Transverse colon (tissue), 4 donors: ENCODE data around the gene JAK2. TPM values are rescaled to one million over a fixed set of nuclear protein-coding genes. Genes with fewer than 3 reads are reported as not detected.

ENCODE experiments used
- DNase-seq: peaks from one replicate; pipeline ENCODE4 v3.0.0-alpha.2; 2019
- H3K27ac ChIP-seq, 4 donors: fragments of 200-600 bp; sonication (generic); 2 replicates each; pipeline ENCODE4 v1.5.1; 2016 to 2018; ENCODE audit warnings: inconsistent platforms in 4 of 4
- H3K27me3 ChIP-seq: fragments of 200-600 bp; sonication (generic); 2 replicates; pipeline ENCODE4 v1.5.1; 2017; ENCODE audit warnings: inconsistent platforms
- H3K36me3 ChIP-seq, 4 donors: fragments of 200-600 bp; sonication (generic); 2 replicates each; pipeline ENCODE4 v1.5.1; 2017 to 2019; ENCODE audit warnings: inconsistent platforms in 4 of 4
- H3K4me1 ChIP-seq, 4 donors: fragments of 200-600 bp; sonication (generic); 2 replicates each; pipeline ENCODE4 v1.5.1; 2017 to 2020; ENCODE audit warnings: inconsistent platforms in 4 of 4
- H3K4me3 ChIP-seq, 4 donors: fragments of 200-600 bp; sonication (generic); 1 replicate in 1 of 4; 2 replicates in 3 of 4; pipeline versions ENCODE4 v1.5.1 to v1.6.1; 2017 to 2019; ENCODE audit warnings: inconsistent platforms in 4 of 4
- H3K9me3 ChIP-seq, 2 donors: fragments of 200-600 bp; sonication (generic); 2 replicates each; pipeline ENCODE4 v1.5.1; 2017 to 2019; ENCODE audit warnings: inconsistent platforms in 2 of 2
- EP300 ChIP-seq: sonication (generic); formaldehyde crosslinking; IDR thresholded peaks from one replicate; pipeline ENCODE4 v1.6.1; 2017; ENCODE audit warnings: antibody characterized with exemption, low read depth
- POLR2A ChIP-seq: fragments of 450-650 bp; IDR thresholded peaks from one replicate; pipeline ENCODE4 v1.6.1; 2016; ENCODE audit warnings: antibody characterized with exemption, mild to moderate bottlenecking, moderate library complexity
- POLR2AphosphoS5 ChIP-seq, 3 donors: sonication (generic); formaldehyde crosslinking; IDR thresholded peaks; one replicate each; pipeline ENCODE4 v1.6.1; 2016; ENCODE audit warnings: antibody characterized with exemption in 3 of 3
- WGBS, 2 donors: methylation state at CpG; one replicate each; pipeline ENCODE4 v1.1.5; 2018; ENCODE audit warnings: low coverage in 1 of 2; 5-methylcytosine and 5-hydroxymethylcytosine counted together
- in situ Hi-C, 4 donors: fragments of 200-750 bp; cut with MboI; loops; one replicate each; pipeline versions ENCODE4 v1.15.0 to v1.15.1; 2017; ENCODE audit warnings: low sequenced_read_pairs in 3 of 4, low pct_ligation_motif_present in 1 of 4, low pct_unique_long_range_greater_than_20kb in 1 of 4
- intact Hi-C: fragments of 100-400 bp; cut with DNase I; formaldehyde crosslinking; loops from one replicate; pipeline ENCODE4 v1.15.1; 2023; ENCODE audit warnings: low total_unique reads
- total RNA-seq, 4 donors: library from RNA; depleted of rRNA; stranded (reverse); fragments of >200 nt; gene quantifications; one replicate each; pipeline ENCODE4 v1.1.0, GENCODE V29; 2016
- TF ChIP-seq, protein P1 (sequence below), 5 experiments: fragments of 200-600 bp in 3 of 5; fragments of 450-650 bp in 2 of 5; sonication (generic) in 3 of 5; IDR thresholded peaks; 1 replicate in 2 of 5; 2 replicates in 3 of 5; pipeline ENCODE4 v1.5.1; 2016 to 2017; ENCODE audit warnings: antibody characterized with exemption in 5 of 5, inconsistent platforms in 3 of 5, mild to moderate bottlenecking in 2 of 5, moderate library complexity in 1 of 5

The JAK2 gene
- total RNA-seq, 4 donors from 2014 or later = 8.0 to 27.6 (median 17.4) TPM

DNA sequence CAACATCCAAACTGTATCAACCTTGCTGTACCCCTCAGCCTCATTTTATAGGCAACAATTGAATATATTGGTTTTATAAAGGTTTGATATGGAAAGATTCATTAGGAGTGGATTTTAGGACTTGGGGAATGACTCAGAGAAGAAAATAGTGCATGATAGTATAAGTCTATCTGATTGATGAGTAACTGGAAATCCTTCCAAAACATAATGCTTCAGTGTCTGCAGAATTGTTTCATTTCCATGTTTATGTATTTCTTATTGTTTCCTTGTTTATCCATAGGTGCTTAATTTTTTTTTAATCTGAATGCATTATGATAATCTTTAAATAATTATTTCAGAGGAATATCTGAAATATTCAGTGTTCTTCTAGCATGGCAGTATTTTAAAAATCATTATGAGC is 12.6 kb downstream of the JAK2 start:
- intact Hi-C loops (no loop called here), in situ Hi-C loops (loop anchor here in 2 of 4 donors (25.0 kb wide), 4 partner anchors 235 to 615 kb away; partner anchors contain the start of genes PLGRKT (in 1 of the 2), PLPP6 (in 1 of the 2) and SPATA6L (in 1 of the 2))
- Histone ChIP-seq H3K4me3 (no peak overlapping the region), H3K27me3 (no peaks in the 10 kb centered on the region), H3K36me3 (peaks cover 0 to 4% (median 1%) of the 10 kb centered on the region in 4 donors), H3K4me1 (peaks cover 0 to 11% (median 0%) of the 10 kb centered on the region in 4 donors), H3K9me3 (peaks cover 0 to 8% of the 10 kb centered on the region in 2 donors), H3K27ac (no peak overlapping the region)
- DNase-seq = no peak
- TF ChIP-seq EP300 = no peak
- no peak for TF ChIP-seq POLR2AphosphoS5 (IDR thresholded peaks at IDR 0.05)
- TF ChIP-seq POLR2A = no peak
- TF ChIP-seq, protein P1, sequence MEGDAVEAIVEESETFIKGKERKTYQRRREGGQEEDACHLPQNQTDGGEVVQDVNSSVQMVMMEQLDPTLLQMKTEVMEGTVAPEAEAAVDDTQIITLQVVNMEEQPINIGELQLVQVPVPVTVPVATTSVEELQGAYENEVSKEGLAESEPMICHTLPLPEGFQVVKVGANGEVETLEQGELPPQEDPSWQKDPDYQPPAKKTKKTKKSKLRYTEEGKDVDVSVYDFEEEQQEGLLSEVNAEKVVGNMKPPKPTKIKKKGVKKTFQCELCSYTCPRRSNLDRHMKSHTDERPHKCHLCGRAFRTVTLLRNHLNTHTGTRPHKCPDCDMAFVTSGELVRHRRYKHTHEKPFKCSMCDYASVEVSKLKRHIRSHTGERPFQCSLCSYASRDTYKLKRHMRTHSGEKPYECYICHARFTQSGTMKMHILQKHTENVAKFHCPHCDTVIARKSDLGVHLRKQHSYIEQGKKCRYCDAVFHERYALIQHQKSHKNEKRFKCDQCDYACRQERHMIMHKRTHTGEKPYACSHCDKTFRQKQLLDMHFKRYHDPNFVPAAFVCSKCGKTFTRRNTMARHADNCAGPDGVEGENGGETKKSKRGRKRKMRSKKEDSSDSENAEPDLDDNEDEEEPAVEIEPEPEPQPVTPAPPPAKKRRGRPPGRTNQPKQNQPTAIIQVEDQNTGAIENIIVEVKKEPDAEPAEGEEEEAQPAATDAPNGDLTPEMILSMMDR (IDR thresholded peaks at IDR 0.05) = no peak

DNA sequence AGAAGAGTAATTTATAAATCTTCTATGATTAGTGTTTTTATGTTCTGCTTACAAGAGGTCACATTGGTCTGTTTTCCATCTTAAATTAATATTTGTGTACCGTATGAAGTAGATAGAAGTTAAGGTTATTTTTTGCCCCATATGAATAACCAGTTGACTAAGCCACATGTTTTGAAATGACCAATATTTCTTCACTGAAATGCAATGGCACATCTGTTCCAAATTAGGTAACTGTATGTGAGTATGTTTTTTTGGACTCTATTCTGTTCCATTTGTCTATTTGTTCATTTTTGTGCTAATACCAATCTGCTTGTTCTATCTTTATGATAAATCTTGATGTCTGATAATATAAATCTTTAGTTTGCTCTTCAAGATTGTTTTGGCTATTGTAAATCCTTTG is 17.7 kb downstream of the JAK2 start:
- peaks cover 0 to 10% (median 0%) of the 10 kb centered on the region in 4 donors for H3K36me3 ChIP-seq
- no peak for TF ChIP-seq POLR2A
- TF ChIP-seq POLR2AphosphoS5 (IDR thresholded peaks at IDR 0.05) = no peak
- TF ChIP-seq, protein P1 (IDR thresholded peaks at IDR 0.05) = no peak
- no peak for TF ChIP-seq EP300
- intact Hi-C loops (no loop called here), in situ Hi-C loops (no loop called here)
- no peak for DNase-seq
- no peaks in the 10 kb centered on the region for H3K27me3 ChIP-seq
- H3K9me3 ChIP-seq = peaks cover 0 to 26% of the 10 kb centered on the region in 2 donors
- WGBS, 2 donors = 59 to 100% methylated on average over 1 of the region's 1 CpG
- no peak overlapping the region for H3K27ac ChIP-seq
- no peak overlapping the region for H3K4me3 ChIP-seq
- no peaks in the 10 kb centered on the region for H3K4me1 ChIP-seq

DNA sequence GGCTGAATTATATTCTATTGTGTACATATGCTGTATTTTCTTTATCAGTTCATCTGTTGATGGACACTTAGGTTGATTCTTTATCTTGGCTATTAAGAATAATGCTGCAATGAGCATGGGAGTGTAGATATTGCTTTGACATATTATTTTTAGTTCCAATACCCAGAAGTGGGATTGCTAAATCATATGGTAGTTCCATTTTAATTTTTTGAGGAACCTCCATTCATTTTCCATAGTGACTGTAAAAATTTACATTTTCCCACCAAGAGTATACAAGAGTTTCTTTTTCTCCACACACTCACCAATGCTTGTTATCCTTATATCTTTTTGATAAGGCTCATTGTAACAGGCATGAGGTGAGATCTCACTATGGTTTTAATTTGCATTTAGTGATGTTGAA is 19.4 kb downstream of the JAK2 start:
- in situ Hi-C loops = no loop called here
- Histone ChIP-seq H3K27ac (no peak overlapping the region), H3K36me3 (peaks cover 0 to 10% (median 0%) of the 10 kb centered on the region in 4 donors), H3K4me1 (no peaks in the 10 kb centered on the region), H3K27me3 (no peaks in the 10 kb centered on the region), H3K9me3 (peaks cover 0 to 26% of the 10 kb centered on the region in 2 donors), H3K4me3 (no peak overlapping the region)
- TF ChIP-seq POLR2A = no peak
- TF ChIP-seq EP300 = no peak
- no peak for TF ChIP-seq POLR2AphosphoS5 (IDR thresholded peaks at IDR 0.05)
- TF ChIP-seq, protein P1 (IDR thresholded peaks at IDR 0.05) = no peak
- intact Hi-C loops = no loop called here
- DNase-seq = no peak

DNA sequence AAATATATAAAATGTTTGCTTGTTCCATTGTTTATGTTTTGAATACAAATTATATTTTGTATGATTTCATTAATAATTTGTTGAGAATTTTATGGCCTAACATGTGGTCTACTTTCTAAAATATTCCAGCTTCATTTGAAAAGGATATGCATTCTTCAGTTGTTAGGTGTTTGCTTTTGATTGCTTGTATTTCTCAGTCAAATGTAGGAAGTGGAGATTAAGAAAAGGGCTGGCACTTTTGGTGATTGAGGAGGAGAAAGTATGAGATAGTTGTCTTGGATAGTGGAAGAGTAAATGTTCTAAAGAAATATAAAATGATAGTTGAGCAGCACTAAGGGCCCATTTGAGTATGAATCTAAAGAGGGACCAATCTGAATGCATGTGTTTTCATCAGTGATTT is 23.1 kb downstream of the JAK2 start:
- no peaks in the 10 kb centered on the region for H3K27me3 ChIP-seq
- H3K4me1 ChIP-seq = peaks cover 0 to 14% (median 5%) of the 10 kb centered on the region in 4 donors
- TF ChIP-seq POLR2AphosphoS5 (IDR thresholded peaks at IDR 0.05) (no peak), POLR2A (no peak), EP300 (no peak)
- TF ChIP-seq, protein P1 (IDR thresholded peaks at IDR 0.05) = no peak
- DNase-seq = no peak
- peaks cover 0 to 6% (median 0%) of the 10 kb centered on the region in 4 donors for H3K36me3 ChIP-seq
- in situ Hi-C loops (no loop called here), intact Hi-C loops (no loop called here)
- no peak overlapping the region for H3K4me3 ChIP-seq
- H3K9me3 ChIP-seq = peaks cover 0 to 15% of the 10 kb centered on the region in 2 donors
- H3K27ac ChIP-seq = no peak overlapping the region
